HepG2 (cell line): ENCODE measurements around the gene SCRN3. TPM values are rescaled to one million over a fixed set of nuclear protein-coding genes. Genes with fewer than 3 reads are reported as not detected.

ENCODE experiments used
- ATAC-seq: fragments of 200-7000 bp; cut with Tn5 transposase; 3 replicates; pipeline ENCODE4 v1.9.1; 2020; ENCODE audit warnings: mild to moderate bottlenecking, moderate library complexity
- BruUV-seq: library from RNA; stranded (reverse); fragments of 400-500 nt; replicated peaks from 2 replicates; lab custom pipeline; 2021; lab: Mats Ljungman, UMichigan
- CTCF ChIA-PET: fragments of 300-600 bp; formaldehyde crosslinking; extraction: SDS; loops from one replicate; lab custom pipeline; 2021; ENCODE audit warnings: low total read pairs, inconsistent platforms, low intra/inter-chr PET ratio; lab: Yijun Ruan, JAX
- POLR2A ChIA-PET: fragments of 350-600 bp; sonication (Branson Sonifier 250); formaldehyde crosslinking; loops from one replicate; lab custom pipeline; 2020; ENCODE audit warnings: antibody characterized with exemption, inconsistent platforms; lab: Yijun Ruan, JAX
- DNase-seq: peaks from one replicate; pipeline ENCODE4 v3.0.0-alpha.2; 2015; ENCODE audit warnings: low spot score
- FAIRE-seq: peaks from 3 replicates; lab custom pipeline; 2011; peaks lifted over from hg19 to GRCh38; lab: Jason Lieb, UNC
- H2AFZ ChIP-seq: one replicate; pipeline ENCODE4 v1.6.1; 2011; ENCODE audit warnings: low read length, inconsistent platforms
- H3K27ac ChIP-seq: fragments of 300-600 bp; 3 replicates; pipeline ENCODE4 v1.8.0; 2011; ENCODE audit warnings: mixed run types, mild to moderate bottlenecking, mixed read lengths, low read length, inconsistent platforms; ENCODE audit not compliant: insufficient read depth; ENCODE audit errors: extremely low read length
- H3K27me3 ChIP-seq, 2 experiments: fragments of 200-600 bp in 1 of 2; 2 replicates in 1 of 2; 3 replicates in 1 of 2; pipeline versions ENCODE4 v1.6.0 to v1.8.0; 2011; ENCODE audit warnings: low read length in 2 of 2, mild to moderate bottlenecking in 2 of 2, moderate library complexity in 2 of 2, inconsistent platforms in 1 of 2; ENCODE audit not compliant: insufficient read depth in 2 of 2, control insufficient read depth in 1 of 2
- H3K36me3 ChIP-seq, 2 experiments: fragments of 200-600 bp in 1 of 2; replicated peaks in 1 of 2; 2 replicates in 1 of 2; 3 replicates in 1 of 2; pipeline versions ENCODE4 v1.5.1 to v1.8.0; 2011; ENCODE audit warnings: low read length in 2 of 2, inconsistent platforms in 1 of 2; ENCODE audit not compliant: insufficient read depth in 2 of 2, control insufficient read depth in 1 of 2
- H3K4me1 ChIP-seq: 2 replicates; pipeline ENCODE4 v1.5.1; 2012; ENCODE audit warnings: low read length, inconsistent platforms; ENCODE audit not compliant: insufficient read depth
- H3K4me2 ChIP-seq: 2 replicates; pipeline ENCODE4 v1.6.0; 2011; ENCODE audit warnings: low read depth, low read length, inconsistent platforms
- H3K4me3 ChIP-seq, 3 experiments: fragments of 200-600 bp in 1 of 3; sonication (generic), shearing (Covaris generic) in 1 of 3; replicated peaks in 1 of 3; 2 replicates each; pipeline ENCODE4 v1.5.1; 2011 to 2016; ENCODE audit warnings: low read length in 3 of 3, inconsistent platforms in 2 of 3, low read depth in 2 of 3, mild to moderate bottlenecking in 2 of 3, control low read depth in 1 of 3, mixed read lengths in 1 of 3; ENCODE audit not compliant: insufficient read depth in 1 of 3
- H3K79me2 ChIP-seq: one replicate; pipeline ENCODE4 v1.6.1; 2011; ENCODE audit warnings: low read length, inconsistent platforms; ENCODE audit not compliant: insufficient read depth
- H3K9ac ChIP-seq: 2 replicates; pipeline ENCODE4 v1.6.0; 2011; ENCODE audit warnings: mild to moderate bottlenecking, low read depth, low read length, inconsistent platforms; ENCODE audit not compliant: insufficient read depth
- H3K9me3 ChIP-seq: 2 replicates; pipeline ENCODE4 v1.5.1; 2012; ENCODE audit warnings: mild to moderate bottlenecking, low read length
- H4K20me1 ChIP-seq: 2 replicates; pipeline ENCODE4 v1.6.0; 2011; ENCODE audit warnings: inconsistent platforms, mild to moderate bottlenecking, low read length, moderate library complexity; ENCODE audit not compliant: insufficient read depth
- CBFB ChIP-seq: sonication (generic); formaldehyde crosslinking; IDR thresholded peaks from 2 replicates; pipeline ENCODE4 v1.4.0; 2020; ENCODE audit warnings: missing genetic modification reagents
- NR2C2 ChIP-seq: sonication (generic); formaldehyde crosslinking; IDR thresholded peaks from 2 replicates; pipeline ENCODE4 v1.4.0; 2020; ENCODE audit warnings: missing genetic modification reagents, mild to moderate bottlenecking, moderate library complexity, borderline replicate concordance
- ZNF354B ChIP-seq: sonication (generic); formaldehyde crosslinking; IDR thresholded peaks from 2 replicates; pipeline ENCODE4 v1.8.0; 2022; ENCODE audit warnings: mild to moderate bottlenecking, missing genetic modification reagents
- WGBS: methylation state at CpG from one replicate; pipeline ENCODE4 v1.1.6; 2017; ENCODE audit warnings: low lambda C conversion rate; 5-methylcytosine and 5-hydroxymethylcytosine counted together
- in situ Hi-C: cut with HindIII; loops from 2 replicates; pipeline ENCODE4 v1.10.0; 2017; ENCODE audit warnings: low pct_unique_long_range_greater_than_20kb; ENCODE audit not compliant: extremely low pct_ligation_motif_present
- intact Hi-C: fragments of 100-400 bp; cut with micrococcal nuclease; formaldehyde crosslinking; loops from one replicate; pipeline ENCODE4 v1.10.0; 2022; ENCODE audit not compliant: unreplicated experiment
- polyA plus RNA-seq, 8 experiments: library from polyadenylated mRNA; depleted of rRNA in 3 of 8; stranded (reverse) in 7 of 8; unstranded in 1 of 8; fragments of >200 nt; fragmentation: Illumina TruSeq in 4 of 8; extraction: Trizol in 4 of 8; gene quantifications; 2 replicates each; pipeline versions ENCODE4 v1.2.1 to v1.2.3, GENCODE V29; 2011 to 2016; ENCODE audit warnings: low read depth in 4 of 8, missing spikeins in 1 of 8, mixed read lengths in 1 of 8; ENCODE audit not compliant: insufficient read depth in 1 of 8
- total RNA-seq, 5 experiments: library from RNA; depleted of rRNA; stranded (reverse); fragments of >200 nt; fragmentation: Illumina TruSeq; extraction: Trizol; gene quantifications; 2 replicates each; pipeline ENCODE4 v1.2.3, GENCODE V29; 2016; ENCODE audit warnings: low read depth in 1 of 5
- TF ChIP-seq, protein P1 (sequence below): IDR thresholded peaks from 2 replicates; pipeline ENCODE4 v1.6.1; 2016; ENCODE audit warnings: low read depth
- TF ChIP-seq, protein P2 (sequence below): sonication (generic); formaldehyde crosslinking; IDR thresholded peaks from 2 replicates; pipeline ENCODE4 v1.4.0; 2020; ENCODE audit warnings: missing genetic modification reagents, borderline replicate concordance

Gene SCRN3
- total and polyA plus RNA-seq, 2 of the 13 experiments (the other 11 are each of a cell fraction or from before 2014, with no cell fraction given): 6.6 to 11.3 TPM

DNA sequence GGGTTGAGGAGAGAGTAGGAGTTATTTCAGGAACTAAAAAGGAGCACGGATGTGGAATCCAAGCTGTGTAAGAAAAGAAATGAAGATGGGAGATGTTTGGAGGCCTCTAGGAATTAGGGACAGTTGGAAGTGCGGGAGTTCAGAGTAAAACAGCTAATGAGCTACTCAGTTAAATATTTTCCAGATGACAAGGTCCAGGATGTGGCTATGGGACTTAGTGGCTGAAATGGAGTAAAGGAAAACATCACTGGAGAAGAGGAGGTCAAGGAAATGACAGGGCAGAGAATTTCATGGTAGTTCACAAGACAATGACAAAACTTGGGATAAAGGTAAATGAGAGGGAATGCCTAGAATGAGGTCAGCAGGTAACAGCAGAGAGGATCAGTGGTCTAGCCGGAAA is 78.3 kb downstream of the SCRN3 start:
- Histone ChIP-seq H3K9ac (no peak overlapping the region), H4K20me1 (no peaks in the 10 kb centered on the region), H2AFZ (no peak overlapping the region), H3K4me3 (no peak overlapping the region), H3K4me1 (no peaks in the 10 kb centered on the region), H3K9me3 (no peaks in the 10 kb centered on the region), H3K79me2 (no peaks in the 10 kb centered on the region), H3K27ac (no peak overlapping the region), H3K27me3 (peaks cover 0 to 4% of the 10 kb centered on the region in 2 experiments; a peak in 1 of 5 replicates), H3K36me3 (no peaks in the 10 kb centered on the region), H3K4me2 (no peak overlapping the region)
- ChIA-PET CTCF (no interaction called here), POLR2A (no interaction called here)
- in situ Hi-C loops: no loop called here
- WGBS: 6% methylated on average over 3 of the region's 3 CpGs
- no peak for DNase-seq
- TF ChIP-seq, protein P1, sequence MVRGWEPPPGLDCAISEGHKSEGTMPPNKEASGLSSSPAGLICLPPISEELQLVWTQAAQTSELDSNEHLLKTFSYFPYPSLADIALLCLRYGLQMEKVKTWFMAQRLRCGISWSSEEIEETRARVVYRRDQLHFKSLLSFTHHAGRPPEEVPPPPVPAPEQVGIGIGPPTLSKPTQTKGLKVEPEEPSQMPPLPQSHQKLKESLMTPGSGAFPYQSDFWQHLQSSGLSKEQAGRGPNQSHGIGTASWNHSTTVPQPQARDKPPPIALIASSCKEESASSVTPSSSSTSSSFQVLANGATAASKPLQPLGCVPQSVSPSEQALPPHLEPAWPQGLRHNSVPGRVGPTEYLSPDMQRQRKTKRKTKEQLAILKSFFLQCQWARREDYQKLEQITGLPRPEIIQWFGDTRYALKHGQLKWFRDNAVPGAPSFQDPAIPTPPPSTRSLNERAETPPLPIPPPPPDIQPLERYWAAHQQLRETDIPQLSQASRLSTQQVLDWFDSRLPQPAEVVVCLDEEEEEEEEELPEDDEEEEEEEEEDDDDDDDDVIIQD: no peak
- TF ChIP-seq ZNF354B (CRISPR knock-in tag) (no peak), NR2C2 (CRISPR knock-in tag) (no peak), CBFB (CRISPR knock-in tag) (no peak)
- TF ChIP-seq, protein P2, sequence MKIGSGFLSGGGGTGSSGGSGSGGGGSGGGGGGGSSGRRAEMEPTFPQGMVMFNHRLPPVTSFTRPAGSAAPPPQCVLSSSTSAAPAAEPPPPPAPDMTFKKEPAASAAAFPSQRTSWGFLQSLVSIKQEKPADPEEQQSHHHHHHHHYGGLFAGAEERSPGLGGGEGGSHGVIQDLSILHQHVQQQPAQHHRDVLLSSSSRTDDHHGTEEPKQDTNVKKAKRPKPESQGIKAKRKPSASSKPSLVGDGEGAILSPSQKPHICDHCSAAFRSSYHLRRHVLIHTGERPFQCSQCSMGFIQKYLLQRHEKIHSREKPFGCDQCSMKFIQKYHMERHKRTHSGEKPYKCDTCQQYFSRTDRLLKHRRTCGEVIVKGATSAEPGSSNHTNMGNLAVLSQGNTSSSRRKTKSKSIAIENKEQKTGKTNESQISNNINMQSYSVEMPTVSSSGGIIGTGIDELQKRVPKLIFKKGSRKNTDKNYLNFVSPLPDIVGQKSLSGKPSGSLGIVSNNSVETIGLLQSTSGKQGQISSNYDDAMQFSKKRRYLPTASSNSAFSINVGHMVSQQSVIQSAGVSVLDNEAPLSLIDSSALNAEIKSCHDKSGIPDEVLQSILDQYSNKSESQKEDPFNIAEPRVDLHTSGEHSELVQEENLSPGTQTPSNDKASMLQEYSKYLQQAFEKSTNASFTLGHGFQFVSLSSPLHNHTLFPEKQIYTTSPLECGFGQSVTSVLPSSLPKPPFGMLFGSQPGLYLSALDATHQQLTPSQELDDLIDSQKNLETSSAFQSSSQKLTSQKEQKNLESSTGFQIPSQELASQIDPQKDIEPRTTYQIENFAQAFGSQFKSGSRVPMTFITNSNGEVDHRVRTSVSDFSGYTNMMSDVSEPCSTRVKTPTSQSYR: no peak
- no peak for ATAC-seq
- no TSS peak for BruUV-seq
- no peak for FAIRE-seq
- intact Hi-C loops: no loop called here
